ENCODE measurements around the gene TSPO2.

The TSPO2 gene

GRCh38 chr6:41078101-41078500, 35.8 kb downstream of the TSPO2 start:
- in situ Hi-C loops (cut with MboI; ENCODE audit: low pct_unique_long_range_greater_than_20kb, low sequenced_read_pairs, unreplicated experiment) = loop anchor here (25.0 kb wide), 1 partner anchor 234 kb away; no protein-coding TSS in a partner anchor
- TF ChIP-seq CTCF (IDR thresholded peaks at IDR 0.05; ENCODE audit: extremely low read depth, insufficient read depth, missing control alignments) = no peak
- no peak for DNase-seq (ENCODE audit: low spot score)

DNA sequence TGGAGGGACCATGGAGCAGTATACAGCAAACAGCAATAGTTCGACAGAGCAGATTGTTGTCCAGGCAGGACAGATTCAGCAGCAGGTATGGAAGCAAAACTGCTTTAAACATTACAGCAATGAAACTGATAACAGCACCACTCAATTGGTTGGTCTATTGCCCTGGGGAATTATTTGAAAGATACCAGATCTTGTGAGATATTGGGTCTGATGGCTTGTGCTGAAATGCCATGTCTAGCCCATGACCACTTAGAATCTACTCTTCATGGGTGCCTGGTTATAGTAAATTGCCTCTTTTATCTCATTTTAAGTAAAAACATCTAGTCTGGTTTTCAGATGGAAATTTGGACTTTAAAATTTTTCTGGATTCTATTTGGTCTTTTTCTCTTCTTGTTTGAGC, 36.8 kb downstream of the TSPO2 start:
- TF ChIP-seq CTCF (IDR thresholded peaks at IDR 0.05; ENCODE audit: extremely low read depth, insufficient read depth, missing control alignments) = no peak
- in situ Hi-C loops (cut with MboI; ENCODE audit: low pct_unique_long_range_greater_than_20kb, low sequenced_read_pairs, unreplicated experiment) = loop anchor here (25.0 kb wide), 1 partner anchor 233 kb away; no protein-coding TSS in a partner anchor
- DNase-seq (ENCODE audit: low spot score) = no peak

DNA sequence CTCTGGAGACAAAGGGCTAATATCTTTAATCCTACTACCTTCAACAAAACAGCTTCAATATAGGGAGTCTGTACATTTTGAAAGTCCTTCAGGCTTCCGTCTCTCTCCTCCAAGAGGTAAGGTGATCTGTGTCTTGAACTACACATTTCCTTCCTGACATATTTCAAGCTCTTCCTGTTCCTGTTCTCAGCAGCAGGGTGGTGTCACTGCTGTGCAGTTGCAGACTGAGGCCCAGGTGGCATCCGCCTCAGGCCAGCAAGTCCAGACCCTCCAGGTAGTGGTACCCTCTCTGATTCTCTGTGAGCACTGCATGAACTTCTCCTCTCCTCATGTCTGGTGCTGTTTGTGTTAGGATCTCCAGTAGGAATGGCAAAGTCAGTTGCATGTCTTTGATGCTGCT, 38.4 kb downstream of the TSPO2 start:
- in situ Hi-C loops (cut with MboI; ENCODE audit: low pct_unique_long_range_greater_than_20kb, low sequenced_read_pairs, unreplicated experiment) = loop anchor here (25.0 kb wide), 1 partner anchor 232 kb away; no protein-coding TSS in a partner anchor
- TF ChIP-seq CTCF (IDR thresholded peaks at IDR 0.05; ENCODE audit: extremely low read depth, insufficient read depth, missing control alignments) = no peak
- DNase-seq (ENCODE audit: low spot score) = no peak

GRCh38 chr6:41083072-41083471, 40.8 kb downstream of the TSPO2 start:
- DNase-seq (ENCODE audit: low spot score) = no peak
- in situ Hi-C loops (cut with MboI; ENCODE audit: low pct_unique_long_range_greater_than_20kb, low sequenced_read_pairs, unreplicated experiment) = loop anchor here (25.0 kb wide), 1 partner anchor 229 kb away; no protein-coding TSS in a partner anchor
- no peak for TF ChIP-seq CTCF (IDR thresholded peaks at IDR 0.05; ENCODE audit: extremely low read depth, insufficient read depth, missing control alignments)

- in situ Hi-C loops (cut with MboI; ENCODE audit: low pct_unique_long_range_greater_than_20kb, low sequenced_read_pairs, unreplicated experiment) = loop anchor here (25.0 kb wide), 1 partner anchor 227 kb away; no protein-coding TSS in a partner anchor
- DNase-seq (ENCODE audit: low spot score) = no peak
- TF ChIP-seq CTCF (IDR thresholded peaks at IDR 0.05; ENCODE audit: extremely low read depth, insufficient read depth, missing control alignments) = no peak
Observed at GRCh38 chr6:41085182-41085581, 42.9 kb downstream of the TSPO2 start.

DNA sequence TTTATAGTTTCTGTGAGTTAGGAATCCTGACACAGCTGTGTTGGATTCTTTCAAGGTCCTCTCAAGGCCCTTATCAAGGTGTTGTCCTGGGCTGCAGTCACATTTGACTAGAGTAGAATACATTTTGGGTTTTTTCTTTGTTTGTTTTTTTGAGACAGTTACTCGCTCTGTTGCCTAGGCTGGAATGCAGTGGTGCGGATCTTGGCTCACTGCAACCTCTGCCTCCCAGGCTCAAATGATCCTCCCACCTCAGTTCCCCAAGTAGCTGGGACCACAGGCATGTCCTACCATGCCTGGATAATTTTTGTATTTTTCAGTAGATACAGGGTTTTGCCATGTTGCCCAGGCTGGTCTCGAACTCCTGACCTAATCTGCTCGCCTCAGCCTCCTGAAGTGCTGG, 46.2 kb downstream of the TSPO2 start:
- no peak for DNase-seq (ENCODE audit: low spot score)

More for the DNA sequence above, 46.2 kb downstream of the TSPO2 start:
- TF ChIP-seq CTCF (IDR thresholded peaks at IDR 0.05; ENCODE audit: extremely low read depth, insufficient read depth, missing control alignments) = no peak
- in situ Hi-C loops (cut with MboI; ENCODE audit: low pct_unique_long_range_greater_than_20kb, low sequenced_read_pairs, unreplicated experiment) = loop anchor here (25.0 kb wide), 1 partner anchor 224 kb away; no protein-coding TSS in a partner anchor
